Activated naive CD8-positive, alpha-beta T cell treated with anti-CD3 and anti-CD28 coated beads, Interleukin-2, amount 50 U/mL, for 16 hours (primary cell): ENCODE measurements around the gene ADORA1.

Experiments used
- DNase-seq: peaks from one replicate; pipeline ENCODE4 v3.0.0-alpha.2; 2020; ENCODE audit warnings: low read depth, low spot score

The ADORA1 gene

DNA sequence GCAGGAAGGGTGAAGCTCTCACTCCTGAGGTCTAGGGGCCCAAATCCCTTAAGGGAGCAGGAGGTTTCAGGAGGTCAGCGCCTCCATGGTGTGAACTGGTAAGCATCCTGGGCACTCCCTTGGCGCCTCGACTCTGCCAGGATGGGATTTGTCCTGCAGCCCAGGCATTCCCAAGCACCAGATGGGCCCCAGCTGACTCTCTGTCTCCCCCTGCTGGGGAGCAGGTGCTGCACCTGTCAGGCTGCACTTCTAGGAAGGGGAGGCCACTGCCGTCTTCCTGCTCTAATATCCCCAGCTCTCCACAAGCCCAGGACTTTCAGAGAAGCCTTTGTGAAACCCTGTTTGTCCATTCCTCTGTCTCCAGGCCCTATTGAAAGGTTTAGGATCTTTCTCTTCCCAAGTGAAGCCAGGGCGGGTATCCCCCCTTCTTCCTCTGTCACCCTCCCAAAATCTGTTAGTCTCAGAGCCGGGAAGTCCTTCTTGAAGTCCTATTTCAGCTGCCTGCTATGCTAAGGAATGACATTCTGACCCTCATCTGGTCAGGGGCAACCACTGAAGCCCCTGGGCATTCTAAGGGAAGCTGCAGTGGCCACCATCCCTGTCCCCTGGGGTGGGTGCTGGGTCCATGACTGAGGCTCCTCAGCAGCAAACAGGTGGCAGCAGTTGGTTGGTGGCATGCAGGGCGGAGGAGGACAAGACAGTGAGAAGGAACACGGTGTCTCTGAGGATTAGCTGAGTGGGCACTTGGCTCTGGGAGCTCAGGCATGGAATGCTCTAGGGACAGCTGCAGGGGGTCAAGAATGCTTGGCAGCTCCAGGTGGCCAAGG lies 44.9 kb downstream of the ADORA1 start:
- DNase-seq = no peak

DNA sequence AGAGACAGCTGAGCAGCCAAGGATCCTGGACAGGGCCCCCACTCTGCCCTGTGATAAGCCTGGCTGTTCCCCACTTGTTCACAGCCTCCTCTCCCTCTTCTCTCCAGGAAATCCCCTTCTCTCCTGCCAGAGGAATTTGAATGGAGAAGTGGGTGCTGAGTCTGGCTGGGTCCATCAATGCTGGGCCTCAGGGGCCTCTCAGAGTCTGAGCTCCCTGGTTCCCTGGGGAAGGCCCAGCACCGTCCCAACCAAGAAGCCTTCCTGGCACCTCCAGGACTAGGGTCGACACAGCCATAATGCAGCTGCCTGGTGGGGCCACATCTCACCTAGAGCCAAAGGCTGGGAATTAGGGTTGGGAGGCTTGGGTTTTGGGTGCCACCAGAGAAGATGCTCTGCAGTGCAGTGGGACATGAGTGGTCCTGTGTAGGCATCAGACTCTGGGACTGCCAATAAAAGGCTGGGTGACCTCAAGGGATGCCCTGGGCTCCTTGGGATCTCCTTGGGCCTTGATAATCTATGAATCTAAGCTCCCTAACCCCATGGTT lies 45.6 kb downstream of the ADORA1 start:
- DNase-seq = no peak

- DNase-seq = no peak
Measured at GRCh38 chr1:203173566-203173965, 46.0 kb downstream of the ADORA1 start.

DNA sequence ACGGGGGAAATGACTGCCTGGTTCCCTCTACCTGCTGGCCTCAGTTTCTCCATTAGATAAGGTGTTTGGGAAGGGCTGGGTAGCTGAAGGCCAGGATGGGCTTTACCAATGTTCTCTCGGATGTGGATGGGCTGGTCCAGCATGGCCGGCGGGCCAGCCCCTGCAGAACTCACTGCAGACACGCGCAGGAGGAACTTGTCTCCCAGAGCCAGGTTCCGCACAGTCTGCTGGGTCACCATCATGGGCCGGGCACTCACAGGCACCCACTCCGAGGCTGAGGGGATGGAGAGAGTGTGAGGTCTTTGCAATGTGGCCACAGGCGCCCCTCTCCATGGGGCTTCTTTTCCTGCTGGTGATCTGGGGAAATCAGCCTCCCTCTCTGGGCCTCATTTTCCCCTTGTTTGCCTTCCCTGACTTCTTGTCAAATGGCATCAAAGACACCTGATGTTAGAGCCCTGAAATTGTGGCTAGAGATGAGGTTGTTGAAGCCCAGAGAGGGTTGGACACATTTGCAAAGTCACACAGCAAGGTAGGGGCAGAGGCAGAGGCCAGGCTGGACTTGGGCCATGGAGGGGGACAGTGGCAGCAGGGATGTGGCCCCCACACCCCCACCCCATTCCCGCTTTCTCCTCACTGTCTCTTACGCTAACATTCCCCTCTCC lies 46.9 kb downstream of the ADORA1 start:
- no peak for DNase-seq

- no peak for DNase-seq
Measured at GRCh38 chr1:203175237-203175826, 47.8 kb downstream of the ADORA1 start, which contains the start of gene MYBPH. TSS of gene MYBPH (minus strand) at chr1:203175826. CDS start at chr1:203175755, 71 bp downstream.

GRCh38 chr1:203175827-203176241 lies 48.3 kb downstream of the ADORA1 start:
- no peak for DNase-seq

- DNase-seq = no peak
Measured at GRCh38 chr1:203176273-203177035, 48.9 kb downstream of the ADORA1 start.

DNA sequence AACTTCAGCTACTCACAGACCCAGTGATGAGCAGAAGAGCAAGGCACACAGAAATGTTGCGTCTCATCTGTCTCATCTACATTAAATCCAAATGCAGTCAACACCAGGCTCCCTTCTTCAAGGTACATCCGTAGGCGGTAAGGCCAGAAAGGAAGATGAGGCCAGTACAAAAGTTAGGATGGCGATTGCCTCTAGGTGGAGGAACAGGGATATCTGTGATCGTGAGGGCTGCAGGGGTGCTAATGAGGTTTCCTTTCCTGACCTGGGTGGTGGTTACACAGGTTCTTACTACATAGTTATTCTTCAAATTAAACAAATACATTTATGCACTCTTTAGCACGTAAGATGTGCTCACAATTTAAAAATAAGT lies 49.5 kb downstream of the ADORA1 start:
- no peak for DNase-seq

DNA sequence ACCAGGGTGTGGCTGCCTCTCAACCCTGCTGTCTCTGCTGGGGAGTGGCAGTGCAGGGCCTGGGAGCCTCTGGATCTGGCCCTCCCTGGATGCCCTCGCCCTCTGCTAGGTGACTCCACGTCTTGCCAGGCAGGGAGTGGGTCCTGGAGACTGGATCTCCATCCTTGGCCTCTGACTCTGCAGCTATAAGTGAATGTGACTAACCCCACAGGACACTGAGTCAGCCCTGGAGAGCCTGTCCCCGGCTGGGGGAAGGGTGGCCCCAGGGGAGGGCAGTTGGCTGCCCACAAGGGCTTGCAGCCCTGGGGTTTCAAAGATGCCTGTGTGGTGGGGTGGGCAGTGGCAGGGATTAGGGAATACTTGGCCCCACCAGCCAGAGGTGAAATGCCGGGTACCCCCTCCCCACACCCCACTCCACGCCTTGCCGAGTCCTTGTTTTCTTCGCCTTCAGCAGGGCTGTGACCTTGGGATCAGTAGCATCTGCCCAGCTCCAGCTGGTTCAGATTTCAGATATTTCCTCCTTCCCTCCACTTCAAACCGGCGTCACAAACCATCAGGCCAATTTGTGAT lies 50.0 kb downstream of the ADORA1 start:
- no peak for DNase-seq

DNA sequence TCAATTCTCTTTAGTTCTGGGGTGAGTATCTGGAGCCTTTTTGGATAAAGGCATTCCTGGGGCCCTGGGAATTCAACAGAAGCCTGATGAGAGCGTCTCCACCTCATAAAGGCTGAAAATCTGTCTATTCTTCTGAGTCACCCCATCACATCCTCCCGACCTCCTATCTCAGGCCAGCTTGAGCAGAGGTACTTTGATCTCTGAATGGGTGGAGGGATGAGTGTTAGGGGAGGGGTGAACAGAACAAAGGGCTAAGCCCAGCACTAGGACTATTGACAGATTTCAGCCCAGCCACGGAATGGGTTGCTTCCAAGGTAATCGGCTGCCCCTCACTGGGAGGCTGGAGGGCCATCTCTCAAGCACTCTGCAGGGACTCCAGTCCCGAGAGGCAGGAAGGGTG lies 50.6 kb downstream of the ADORA1 start:
- DNase-seq = no peak

DNA sequence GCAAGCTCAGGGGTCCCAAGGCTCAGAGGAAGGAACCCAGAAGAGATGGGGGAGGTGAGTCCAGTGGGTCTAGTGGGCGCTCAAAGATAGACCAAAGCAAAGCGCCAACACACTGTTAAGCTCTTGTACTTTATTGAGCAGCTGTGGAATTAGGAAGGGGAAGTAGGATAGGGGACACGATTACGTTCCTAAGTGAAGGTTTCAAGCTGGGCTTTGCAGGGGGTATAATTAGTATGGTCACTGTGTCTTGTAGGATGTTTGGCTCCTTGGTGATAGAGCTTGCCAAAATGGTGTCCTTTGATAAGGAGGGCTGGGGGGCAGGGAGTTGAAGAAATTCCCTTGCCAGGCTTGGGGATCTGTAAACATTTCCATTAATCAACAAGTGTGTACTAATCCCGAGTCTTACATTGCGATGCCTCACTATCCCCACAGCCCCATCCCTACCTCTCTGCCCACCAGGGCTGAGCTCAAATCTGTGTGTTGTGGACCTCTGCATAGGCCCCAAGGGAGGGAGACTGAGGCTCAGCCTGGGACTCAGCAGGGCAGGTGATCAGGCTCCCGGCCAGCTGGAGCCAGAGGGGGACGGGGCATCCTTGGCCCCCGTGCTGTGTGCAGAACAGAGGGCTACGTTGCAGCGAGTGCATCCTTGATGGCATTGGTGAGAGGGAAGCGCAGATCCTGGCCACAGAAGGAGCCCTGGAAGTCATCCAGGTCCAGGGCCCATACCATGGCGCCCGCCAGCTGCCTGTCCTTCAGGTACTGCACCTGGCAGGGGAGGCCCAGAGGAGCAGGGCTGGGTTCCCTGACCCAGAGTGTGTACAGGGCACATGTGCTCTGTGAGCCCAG lies 51.5 kb downstream of the ADORA1 start:
- no peak for DNase-seq

- no peak for DNase-seq
Measured at GRCh38 chr1:203179667-203180005, 52.1 kb downstream of the ADORA1 start.

DNA sequence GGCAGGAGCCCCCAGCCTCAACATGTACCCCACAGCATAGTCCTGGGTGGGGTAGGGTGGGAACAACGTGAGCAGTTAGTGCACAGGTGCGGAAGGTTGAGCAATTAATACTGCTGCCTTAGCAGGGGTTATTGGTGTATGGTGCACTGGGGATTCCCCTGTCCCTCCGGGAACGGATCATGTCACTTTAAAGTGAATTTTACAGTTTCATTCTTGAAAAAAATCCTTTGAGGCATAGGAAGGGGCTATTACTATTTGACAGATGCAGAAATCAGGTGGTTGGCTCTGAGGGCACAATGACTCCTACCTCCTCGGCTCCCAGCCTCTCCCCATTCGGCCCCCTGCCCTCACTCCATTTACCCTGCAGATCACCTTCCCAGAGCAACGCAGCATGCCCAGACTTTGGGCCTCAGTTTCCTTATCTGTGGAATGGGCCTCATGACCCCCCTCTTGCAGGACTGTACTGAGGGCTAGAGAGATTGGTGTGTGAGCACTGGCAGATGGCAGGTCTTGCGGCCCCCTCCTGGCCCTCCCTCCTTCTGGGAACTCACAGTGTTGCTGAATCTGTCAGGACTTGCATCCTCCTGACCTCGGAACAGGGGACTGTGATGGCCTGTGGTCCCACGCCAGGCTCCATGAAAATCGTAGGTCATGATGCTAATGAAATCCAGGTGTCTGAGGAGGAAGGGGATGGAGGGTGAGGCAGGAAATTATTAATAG lies 53.2 kb downstream of the ADORA1 start:
- no peak for DNase-seq

- DNase-seq = no peak
Measured at GRCh38 chr1:203181586-203182386, 54.3 kb downstream of the ADORA1 start.

GRCh38 chr1:203182387-203182953 lies 54.9 kb downstream of the ADORA1 start:
- no peak for DNase-seq

- no peak for DNase-seq
Measured at GRCh38 chr1:203183828-203184227, 56.3 kb downstream of the ADORA1 start.

GRCh38 chr1:203184467-203184866 lies 56.9 kb downstream of the ADORA1 start:
- DNase-seq = no peak

DNA sequence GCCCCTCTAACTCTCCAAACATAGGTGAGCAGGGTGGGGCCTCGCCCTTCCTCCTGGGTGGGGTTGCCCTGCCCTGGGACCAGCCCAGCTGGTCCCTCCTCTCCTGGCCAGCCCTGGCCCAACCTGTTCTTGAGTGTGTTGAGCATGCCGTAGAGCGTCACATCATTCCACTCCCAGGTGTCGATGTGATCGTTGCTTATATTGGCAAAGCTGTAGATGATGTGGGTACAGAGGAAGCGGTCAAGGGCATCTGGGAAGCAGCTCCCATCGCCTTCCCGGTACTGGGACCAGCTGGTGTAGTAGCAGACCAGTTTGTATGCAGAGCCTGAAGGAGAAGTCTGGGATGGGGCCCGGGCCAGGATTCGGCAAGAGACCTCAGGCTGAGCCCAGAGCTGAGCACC lies 57.5 kb downstream of the ADORA1 start:
- no peak for DNase-seq

DNA sequence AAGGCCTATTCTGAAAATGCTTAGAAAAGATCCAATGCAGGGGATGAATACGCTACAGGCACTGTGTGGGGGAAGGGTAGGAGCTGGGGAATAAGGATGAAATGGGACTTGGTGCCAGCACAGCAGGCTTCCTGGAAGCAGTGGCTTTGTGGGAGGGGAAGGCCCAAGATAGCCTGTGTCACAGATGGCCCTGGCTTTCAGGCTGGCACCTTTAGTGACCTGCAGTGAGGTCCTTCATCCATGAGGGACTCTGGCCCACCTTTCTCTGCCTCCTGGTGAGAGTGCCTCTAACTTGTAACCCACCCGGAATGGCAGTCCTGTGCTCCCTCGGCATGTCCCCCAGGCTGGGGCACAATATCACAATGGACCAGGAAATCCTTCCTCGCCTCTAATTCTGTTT lies 58.1 kb downstream of the ADORA1 start:
- DNase-seq = no peak
